Femur (tissue), 1 donor: ENCODE results near the gene PLCL1.

Source experiments
- DNase-seq: peaks from one replicate; pipeline ENCODE4 v3.0.0-alpha.2; 2017

Gene PLCL1

DNA sequence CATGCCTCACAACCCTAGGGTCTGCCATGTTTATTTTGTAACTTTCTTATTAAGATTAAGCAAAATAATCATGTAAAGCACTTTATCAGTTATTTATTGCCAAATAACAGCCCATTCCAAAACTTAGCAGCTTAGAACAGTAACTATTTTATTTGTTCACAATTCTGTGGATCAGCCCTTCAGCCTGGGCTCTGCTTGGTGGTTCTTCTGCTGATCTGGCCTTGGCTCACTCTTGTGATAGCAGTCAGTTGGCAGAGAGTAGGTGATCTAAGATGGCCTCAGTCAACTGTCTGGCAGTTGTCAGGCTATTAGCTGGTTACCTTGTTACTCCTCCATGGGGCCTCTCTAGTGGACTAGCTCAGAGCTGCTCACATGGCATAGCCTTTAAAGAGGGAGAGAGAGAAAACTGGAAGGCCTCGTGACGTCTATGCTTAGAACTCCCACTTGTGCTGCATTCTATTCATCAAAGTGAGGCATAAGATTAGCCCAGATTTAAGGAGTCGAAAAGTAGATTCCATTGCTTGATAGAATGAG lies 54.3 kb downstream of the PLCL1 start:
- DNase-seq = no peak

DNA sequence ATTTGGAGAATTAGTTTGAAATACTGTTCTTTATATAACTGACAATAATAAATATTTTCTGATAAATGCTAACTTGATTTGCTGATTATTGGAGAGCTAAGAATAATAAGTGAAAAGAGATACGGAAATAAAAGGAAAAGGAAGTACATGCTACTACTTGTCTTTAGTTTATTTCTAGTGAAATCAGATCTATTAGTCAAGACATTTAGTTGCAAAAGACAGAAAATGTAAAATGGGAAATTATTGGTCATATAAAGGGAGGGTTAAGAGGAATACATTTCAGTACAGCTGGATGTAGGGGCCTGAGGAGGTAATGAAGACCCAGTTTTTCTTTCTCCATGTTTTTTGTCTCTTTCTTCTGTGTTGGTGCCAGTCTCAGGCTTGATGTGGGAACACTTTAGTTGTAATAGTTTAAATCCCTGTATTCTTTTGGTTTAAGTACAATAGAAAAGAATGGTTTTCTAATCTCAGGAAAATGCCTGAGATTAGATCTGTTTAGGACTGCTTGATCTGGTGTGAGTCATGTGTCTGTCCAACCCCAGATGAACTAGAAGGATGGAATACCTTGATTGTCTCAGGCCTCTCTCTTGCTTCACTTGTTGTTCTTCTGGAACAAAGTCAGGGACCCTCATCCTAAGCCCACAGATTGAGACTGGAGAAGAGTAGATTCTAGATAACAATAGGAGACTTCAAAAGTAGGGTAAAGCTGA lies 58.0 kb downstream of the PLCL1 start:
- DNase-seq = no peak

DNA sequence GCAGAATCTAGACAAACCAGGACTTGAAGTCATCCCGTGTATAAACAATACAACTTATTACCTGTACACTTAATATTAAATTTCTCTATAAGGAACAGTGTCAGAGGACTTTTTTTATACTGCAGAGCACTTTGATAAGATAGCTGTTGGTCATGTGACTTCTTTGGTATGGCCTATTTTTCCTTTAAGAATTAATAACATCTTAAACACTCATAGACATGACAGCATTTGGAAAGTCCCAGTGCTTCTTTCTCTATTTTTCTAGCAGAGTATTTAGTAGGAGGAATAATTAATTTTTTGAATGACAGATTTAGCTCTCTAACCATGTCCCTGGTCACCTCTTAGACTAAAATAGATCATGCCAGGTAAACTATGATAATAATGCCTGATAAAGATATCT lies 59.4 kb downstream of the PLCL1 start:
- DNase-seq = no peak

DNA sequence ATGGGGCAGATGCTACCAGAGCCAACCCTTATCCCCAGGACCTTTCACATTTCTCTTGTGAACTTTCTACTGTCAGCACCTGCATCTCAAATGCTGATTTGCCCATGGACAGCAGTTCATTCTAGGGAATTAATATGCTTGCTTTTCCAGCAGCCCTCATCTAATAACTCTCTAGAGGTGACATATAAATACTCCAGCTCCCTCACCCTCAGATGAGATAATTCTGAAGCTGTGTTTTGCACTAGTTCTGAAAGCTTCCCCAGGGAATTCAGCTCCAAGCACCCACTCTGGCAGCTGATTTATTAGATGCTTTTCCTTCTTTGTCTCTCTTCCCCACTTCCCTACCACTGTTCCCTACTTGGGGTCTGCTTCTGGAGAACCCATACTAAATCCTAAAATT lies 62.1 kb downstream of the PLCL1 start:
- DNase-seq = no peak

DNA sequence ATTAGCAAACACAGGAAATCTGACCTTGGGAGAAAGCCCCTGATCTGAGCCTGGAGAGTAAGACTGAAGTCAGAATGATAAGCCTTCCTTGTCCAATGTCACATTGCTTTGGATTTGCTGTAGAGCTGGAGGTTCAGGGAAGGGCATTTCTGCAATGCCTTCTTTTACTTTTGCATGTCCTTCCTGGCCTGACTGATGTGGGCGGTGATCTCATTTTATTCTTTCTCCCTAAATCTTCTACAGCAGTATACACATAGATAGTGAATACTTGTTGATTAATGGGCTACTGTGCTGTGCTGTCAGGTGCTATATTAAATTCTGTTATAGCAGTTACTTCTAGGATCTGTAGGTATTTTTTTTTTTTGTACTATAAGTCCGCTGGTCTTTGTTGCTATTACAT lies 62.6 kb downstream of the PLCL1 start:
- no peak for DNase-seq

DNA sequence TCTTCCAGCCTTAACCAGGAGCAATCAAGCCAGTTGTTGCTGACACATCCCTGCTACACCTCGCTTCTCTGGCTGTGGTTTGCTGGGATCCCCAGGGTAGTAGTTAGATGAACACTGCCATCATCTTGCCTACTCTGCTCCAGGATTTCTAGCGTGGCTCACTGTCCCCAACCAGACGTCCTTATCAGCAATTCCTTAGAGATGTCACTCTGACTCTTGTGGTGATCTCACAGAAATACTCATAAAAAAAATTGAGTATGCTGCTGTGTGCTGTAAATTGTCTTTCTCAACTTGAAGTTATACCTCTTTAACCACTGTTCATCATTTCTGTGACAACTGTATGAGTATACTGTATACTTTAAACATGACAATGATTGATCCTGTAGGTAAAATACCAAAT lies 63.2 kb downstream of the PLCL1 start:
- DNase-seq = no peak

DNA sequence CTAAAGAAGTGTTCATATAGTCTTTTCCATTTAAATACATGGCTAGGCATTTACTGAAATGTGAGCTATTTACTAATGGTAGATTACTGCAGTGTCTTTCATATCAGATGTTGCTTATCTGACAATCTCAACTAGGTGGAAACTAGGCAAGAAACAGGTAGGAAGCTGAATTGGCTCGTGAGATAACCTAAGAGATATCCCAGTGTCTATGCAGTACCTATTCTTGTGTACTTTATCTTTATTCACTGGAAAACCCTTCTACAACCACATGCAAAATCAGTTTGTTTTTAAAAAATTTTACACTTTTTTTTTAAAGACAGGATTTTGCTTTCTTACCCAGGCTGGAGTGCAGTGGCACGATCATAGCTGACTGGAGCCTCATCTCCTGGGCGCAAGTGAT lies 63.8 kb downstream of the PLCL1 start:
- no peak for DNase-seq

DNA sequence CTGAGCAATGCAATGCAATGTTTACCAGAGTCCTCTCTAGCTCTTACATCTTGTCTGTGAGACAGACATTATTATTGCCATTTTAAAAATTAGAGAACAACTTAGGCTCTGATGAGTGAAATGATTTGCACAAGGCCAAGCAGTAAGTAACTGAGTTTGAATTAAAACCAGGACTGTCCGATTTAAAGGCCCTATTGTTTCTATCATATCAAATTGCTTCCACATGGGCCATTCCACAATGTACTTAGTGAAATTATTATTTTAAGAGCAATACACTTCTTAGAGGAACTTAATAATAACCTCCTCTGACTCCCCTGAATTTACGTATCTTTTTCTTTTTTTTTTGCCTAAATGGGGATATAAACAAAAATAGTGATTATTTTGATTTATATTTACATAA lies 64.6 kb downstream of the PLCL1 start:
- DNase-seq = no peak

DNA sequence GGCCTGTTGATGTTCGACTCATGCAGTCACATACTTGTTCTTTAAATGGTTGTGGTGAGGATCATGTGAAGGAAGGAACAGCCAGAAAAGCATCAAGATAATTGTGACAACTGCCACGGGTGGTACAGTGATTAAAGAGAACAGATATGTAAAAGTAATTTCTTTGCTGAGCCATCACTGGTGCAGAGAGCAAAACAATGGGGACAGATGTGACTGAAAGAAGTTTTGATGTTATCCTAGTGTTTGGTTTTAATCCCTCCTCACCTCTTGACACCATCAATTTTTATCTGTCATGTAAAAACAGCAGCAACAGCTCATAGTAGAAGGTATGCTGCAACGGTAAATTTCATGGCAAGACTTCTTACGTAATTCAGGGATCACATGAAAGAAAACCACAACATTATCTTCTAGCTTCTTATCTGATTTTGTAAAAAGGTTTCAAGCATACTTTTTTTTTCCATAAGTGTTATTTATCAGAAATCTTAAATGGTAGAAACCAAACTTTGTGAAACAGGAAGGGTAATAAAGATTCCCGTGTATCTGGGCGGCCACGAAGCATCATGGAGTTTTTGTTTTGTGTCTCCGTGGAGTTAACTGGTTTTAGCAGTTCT lies 65.2 kb downstream of the PLCL1 start:
- no peak for DNase-seq

DNA sequence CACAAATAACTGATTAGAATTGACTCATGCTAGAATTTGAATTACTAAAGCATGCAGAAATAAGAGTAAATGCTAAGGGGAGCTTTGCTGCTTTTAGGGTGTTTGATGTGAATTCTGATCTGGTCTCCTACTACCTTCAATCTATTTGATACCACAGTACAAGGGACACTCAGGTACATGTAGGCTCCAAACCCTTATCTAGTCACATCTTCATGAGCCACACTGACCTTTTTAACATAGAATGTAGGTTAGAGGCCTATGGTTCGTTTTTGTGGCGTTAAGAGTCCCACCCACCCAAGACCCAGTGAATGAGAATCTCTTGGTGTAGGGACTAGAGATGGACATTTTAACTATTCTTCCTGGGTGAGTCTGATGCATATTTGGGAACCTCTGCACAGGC lies 65.7 kb downstream of the PLCL1 start:
- no peak for DNase-seq

DNA sequence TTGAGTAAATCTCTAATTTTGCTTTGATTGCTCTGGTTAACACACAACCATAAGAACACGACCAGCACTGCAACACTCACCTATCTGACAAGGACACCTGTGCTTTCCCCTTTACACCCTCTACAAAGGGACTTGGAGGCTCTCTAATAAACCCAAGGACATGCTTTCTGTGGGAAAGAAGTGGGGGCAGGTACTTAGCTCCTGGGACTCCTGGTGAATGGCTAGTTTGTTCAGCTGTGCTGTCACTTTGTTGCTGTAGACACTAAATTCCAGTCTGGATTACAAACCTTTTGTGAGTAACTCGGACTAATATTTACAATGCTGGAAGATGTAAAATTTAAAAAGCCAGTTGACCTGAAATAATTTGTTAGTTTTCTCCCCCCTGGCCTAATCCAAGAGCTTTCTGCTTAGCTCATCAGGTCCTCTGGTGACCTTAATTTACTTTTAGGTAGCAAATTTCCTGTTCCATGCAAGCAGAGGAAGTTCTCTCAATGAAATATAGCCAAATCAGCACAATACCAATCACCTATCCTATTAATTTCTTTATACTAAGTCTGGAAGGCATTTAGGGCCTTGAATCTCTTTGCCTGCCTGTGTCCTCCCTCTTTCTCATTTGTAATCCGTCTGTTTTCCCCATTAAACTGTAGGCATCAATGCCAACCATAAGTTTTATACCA lies 67.5 kb downstream of the PLCL1 start:
- DNase-seq = no peak

DNA sequence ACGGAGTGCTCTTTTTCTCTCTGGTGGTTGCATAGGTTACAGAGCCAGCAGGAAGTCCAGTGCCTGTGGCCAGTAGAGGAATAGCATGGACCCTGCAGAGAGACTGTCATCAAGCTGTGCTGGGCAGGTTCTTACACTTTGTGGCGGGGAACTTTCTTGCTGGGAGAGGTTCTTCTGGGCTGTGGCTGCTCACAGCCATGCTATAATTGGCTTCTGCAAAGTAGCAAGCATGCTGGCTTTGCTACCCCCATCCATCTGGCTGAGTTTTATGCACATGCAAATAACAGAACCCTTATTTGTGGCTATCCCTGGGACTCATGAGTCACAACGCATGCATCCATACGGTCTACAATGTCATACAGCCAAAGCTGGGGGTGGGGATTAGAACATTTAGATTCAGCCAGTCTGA lies 68.9 kb downstream of the PLCL1 start:
- peak; percentile 50 for DNase-seq

DNA sequence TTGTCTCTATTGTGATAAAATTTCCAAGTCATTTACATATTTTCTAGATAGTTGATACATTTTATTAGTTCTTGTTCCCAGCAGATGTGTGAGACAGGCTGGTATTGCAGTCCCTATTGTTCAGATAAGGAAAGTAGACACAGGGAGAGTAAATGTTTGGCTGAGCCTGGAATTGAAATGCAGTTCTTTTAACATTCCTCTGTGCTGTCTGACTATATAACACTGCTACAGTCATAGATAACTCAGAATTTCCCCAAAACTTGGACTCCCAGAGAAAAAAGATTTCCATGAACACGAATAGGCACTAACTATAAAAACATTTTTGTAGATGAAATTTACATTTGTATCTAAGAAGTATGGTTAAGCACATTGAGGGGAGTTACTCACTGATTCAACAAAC lies 71.4 kb downstream of the PLCL1 start:
- no peak for DNase-seq

DNA sequence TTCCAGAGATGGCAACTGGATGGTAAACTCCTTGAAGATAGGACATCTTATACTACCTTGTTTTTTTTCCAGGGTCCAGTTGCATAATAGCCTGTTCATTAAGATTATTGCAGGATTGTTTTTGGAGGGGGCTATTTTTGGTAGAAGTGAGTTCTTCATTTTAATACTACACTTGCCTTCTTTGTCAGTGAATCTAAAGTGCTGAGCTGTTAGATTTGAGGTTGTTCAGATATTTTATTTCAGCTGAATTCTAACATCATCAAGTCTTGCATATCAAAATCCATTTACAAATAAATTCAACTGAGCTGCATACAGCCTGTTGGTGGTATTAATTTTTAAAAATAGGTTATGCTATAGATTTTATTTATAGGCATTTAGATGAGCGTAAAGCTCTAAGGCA lies 72.1 kb downstream of the PLCL1 start:
- DNase-seq = no peak

DNA sequence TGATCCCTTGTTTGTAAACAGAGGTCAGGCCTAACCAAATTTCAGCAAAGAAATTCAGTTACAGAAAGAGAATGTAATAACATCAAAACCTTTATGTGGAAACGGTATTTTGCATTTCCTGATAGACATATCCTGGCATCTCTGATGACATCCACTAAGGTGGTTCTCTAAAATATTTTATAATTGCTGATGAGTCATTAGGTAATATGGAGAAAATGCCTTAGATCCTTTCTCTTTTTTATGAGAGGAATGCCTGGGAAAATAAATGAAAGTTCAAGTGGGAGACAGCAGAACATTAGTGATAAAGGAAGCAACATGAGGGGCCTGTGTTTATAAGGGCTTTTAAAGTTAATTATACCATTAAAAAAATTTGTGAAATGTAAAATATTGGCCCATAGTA lies 72.6 kb downstream of the PLCL1 start:
- DNase-seq = no peak

DNA sequence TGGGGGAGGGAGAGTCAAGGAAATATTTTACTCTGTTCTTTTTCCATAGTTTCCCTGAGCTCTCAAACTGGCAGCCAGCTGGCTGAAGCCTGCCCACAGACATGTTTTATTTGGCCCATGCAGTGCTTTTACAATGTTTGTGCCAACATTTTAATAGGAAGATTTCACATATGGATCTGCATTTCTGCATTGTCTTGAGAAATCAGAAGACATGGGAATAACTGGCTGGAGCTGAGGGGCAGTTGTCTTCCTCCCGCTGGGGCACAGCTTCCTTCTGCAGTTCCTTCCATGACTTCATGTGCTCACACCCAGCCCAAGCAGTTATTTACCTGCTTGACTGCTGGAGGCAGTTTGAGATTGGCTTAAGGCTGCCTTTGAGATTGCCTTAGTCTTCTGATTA lies 74.4 kb downstream of the PLCL1 start:
- DNase-seq = peak; percentile 40

DNA sequence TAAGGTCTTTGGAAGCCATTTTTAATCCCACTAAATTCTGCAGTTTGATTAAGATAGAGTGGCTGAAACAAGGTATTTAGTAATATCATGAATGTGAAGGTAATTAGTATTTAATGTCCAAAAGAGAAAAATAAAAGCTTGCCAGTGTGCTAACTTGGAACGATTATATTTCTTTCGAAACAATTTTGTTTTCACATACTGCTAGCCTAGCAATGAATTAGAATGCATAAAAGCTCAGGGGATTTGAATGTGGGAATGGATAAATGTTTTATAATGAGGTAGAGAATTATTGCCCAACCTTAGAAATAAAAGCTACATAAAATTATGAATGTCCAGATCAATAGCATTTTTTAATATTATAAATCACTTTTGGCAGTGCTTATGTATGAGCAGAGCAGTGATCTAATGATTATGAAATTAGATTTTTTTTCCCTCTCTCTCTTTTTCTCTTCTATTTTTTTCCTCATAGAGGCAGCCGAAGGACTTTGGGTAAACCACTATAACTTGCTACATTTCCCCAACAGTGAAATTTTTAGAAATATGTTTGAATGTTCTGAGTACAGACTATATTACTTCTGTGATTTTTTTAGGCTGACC lies 75.5 kb downstream of the PLCL1 start:
- no peak for DNase-seq

DNA sequence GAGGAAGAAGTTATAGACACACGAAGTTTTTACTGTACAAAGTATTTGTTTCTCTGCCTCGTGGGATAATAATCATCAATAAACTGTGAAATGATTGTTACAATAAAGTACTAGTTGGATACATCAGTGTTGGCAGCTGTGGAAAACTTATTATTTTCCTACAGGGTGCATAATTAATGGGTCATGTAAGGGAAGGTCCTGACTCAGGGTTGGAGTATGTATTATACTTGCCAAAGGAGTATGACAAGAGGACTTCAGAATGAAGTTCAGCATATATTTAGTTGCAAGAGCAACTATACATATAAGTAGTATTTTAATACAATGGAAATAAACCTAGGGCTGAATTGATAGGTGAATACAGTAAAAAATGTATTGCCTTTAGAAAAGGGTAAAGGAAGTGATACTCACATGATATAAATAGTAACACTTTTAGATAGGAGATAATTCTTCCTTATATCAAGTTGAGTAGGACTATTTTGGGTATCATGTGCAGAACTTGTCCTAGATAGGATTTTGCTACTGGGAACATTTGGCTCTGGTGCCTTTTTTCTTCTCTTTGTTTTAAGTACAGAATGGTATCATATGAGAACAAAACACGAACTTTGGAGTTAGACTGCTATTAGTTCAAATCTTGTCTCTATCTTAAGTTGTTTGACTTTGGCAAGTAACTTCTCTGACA lies 79.1 kb downstream of the PLCL1 start:
- no peak for DNase-seq

DNA sequence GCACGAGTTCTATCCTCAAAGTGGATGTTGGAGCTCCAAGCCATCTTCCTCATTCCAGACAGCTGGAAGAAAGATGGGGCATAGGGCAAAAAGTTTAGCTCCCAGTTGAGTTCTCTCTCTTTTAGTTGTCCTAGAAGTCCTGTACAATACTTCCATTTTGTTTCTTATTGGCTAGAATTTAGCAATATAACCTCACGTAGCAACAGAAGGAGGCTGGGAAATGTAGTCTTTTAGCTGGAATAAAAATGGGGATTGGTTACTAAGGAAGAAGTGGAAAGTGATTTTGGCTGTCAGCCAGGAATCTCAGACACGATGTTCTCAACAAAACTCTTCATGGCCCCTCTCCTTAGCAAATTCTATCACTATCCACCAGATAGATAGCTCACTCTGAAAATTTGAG lies 79.9 kb downstream of the PLCL1 start:
- no peak for DNase-seq

DNA sequence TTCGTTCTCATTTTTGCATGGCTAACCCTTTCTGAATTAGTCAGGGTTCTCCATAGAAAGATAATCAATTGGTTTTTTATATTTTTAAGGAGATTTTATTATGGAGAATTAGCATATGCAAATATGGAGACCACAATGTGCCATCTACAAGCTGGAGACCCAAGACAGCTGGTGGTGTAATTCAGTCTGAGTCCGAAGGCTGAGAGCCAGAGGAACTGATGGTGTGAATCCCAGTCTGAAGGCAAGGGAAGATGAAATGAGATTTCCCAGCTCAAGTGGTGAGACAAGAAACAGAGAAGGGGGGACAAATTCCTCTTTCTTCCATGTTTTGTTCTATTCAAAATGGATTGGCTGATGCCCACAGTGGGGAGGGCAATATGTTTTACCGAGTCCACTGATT lies 80.7 kb downstream of the PLCL1 start:
- no peak for DNase-seq

DNA sequence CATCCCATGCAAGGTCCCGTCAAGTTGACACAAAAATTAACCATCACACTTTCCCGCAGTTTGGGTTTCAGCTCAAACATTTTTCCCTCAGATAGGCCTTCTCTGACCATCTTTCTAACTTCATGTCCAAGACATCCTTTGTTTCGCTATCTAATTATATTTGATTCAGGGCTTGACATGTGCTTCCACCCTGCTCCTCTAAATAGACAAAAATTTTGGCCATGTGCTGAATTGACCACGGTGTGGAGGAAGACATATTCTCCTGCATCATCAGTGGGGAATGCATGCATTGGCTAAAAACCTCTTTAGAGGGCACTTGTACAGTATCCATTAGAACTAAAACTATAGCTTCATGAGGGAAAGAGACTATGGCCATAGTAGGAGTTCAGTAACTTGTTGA lies 81.2 kb downstream of the PLCL1 start:
- DNase-seq = no peak

DNA sequence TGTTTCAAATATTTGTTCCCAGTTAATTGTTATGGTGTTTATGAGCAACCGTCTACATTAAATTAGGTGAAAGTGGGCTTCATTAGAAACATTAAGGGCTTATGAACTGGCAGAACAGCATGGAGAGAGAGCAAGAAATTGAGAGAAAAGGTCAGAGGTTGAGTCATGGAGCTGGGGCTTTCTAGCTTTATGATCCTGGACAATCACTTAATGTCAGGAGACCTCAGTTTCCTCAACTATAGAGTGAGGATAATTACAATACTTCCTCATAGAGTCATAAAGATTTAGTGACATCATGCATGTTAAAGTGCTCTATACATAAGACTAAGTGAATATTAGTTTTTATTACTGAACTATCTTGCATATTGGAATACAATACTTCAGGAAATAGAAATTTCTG lies 83.9 kb downstream of the PLCL1 start:
- DNase-seq = no peak

DNA sequence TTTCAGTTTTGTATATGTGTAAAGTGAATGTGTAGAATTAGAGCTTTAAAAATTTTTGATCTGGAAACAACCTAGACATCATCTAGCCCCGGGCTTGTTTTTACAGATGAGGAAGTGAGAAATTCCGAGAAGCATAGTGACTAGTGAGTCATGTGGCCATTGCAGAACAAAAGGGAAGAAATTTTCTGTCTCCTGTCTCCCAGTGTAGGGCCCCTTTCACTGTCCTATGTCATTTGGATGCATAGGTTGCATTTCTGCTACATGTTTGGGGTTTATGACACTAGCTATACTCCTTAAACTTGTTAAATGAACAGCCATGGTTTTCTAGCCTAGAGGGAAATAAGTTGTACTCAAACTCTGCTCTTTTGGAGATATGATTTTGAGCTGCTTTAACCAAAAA lies 84.6 kb downstream of the PLCL1 start:
- DNase-seq = no peak
